Keratinocyte (primary cell): ENCODE data around the gene COPG1. TPM values are rescaled to one million over a fixed set of nuclear protein-coding genes. Genes with fewer than 3 reads are reported as not detected.
A peak's percentile ranks its signal among the peaks of the same experiment; 100 is the strongest.
"Not testable (repeated sequence)": the region's sequence is repeated elsewhere in the genome, so short reads cannot be mapped to it uniquely, and the experiment has no call there.

Experiments
- DNase-seq: peaks from one replicate; pipeline ENCODE4 v3.0.0-alpha.2; 2011; ENCODE audit warnings: low read depth, missing footprints, low spot score
- FAIRE-seq: peaks from 2 replicates; lab custom pipeline; 2011; peaks lifted over from hg19 to GRCh38; lab: Jason Lieb, UNC
- H2AFZ ChIP-seq: 2 replicates; pipeline ENCODE4 v1.6.0; 2012; ENCODE audit warnings: low read length, control low read depth, inconsistent platforms; ENCODE audit not compliant: control insufficient read depth
- H3K27ac ChIP-seq: 2 replicates; pipeline ENCODE4 v1.5.1; 2011; ENCODE audit warnings: low read length; ENCODE audit not compliant: control insufficient read depth, insufficient read depth
- H3K27me3 ChIP-seq: 3 replicates; pipeline ENCODE4 v1.6.0; 2011; ENCODE audit warnings: low read length; ENCODE audit not compliant: control insufficient read depth, insufficient read depth; ENCODE audit errors: extremely low read depth
- H3K36me3 ChIP-seq, 2 experiments: 2 replicates in 1 of 2; 3 replicates in 1 of 2; pipeline ENCODE4 v1.5.1; 2011; ENCODE audit warnings: low read length in 2 of 2, mild to moderate bottlenecking in 1 of 2; ENCODE audit not compliant: control insufficient read depth in 2 of 2, insufficient read depth in 2 of 2; ENCODE audit errors: extremely low read depth in 1 of 2
- H3K4me1 ChIP-seq: 3 replicates; pipeline ENCODE4 v1.5.1; 2011; ENCODE audit warnings: low read length; ENCODE audit not compliant: control insufficient read depth, insufficient read depth; ENCODE audit errors: extremely low read depth
- H3K4me2 ChIP-seq: 3 replicates; pipeline ENCODE4 v1.6.0; 2011; ENCODE audit warnings: low read depth, low read length; ENCODE audit not compliant: control insufficient read depth, insufficient read depth; ENCODE audit errors: extremely low read depth
- H3K4me3 ChIP-seq, 3 experiments: fragments of 200-600 bp in 1 of 3; sonication (generic) in 1 of 3; 2 replicates in 2 of 3; 3 replicates in 1 of 3; pipeline ENCODE4 v1.5.1; 2011 to 2016; ENCODE audit warnings: low read length in 3 of 3, mild to moderate bottlenecking in 3 of 3, control low read depth in 2 of 3, inconsistent platforms in 1 of 3, low read depth in 1 of 3, mixed read lengths in 1 of 3, mixed run types in 1 of 3, moderate library complexity in 1 of 3; ENCODE audit not compliant: control insufficient read depth in 2 of 3, insufficient read depth in 2 of 3; ENCODE audit errors: extremely low read depth in 1 of 3
- H3K79me2 ChIP-seq: 2 replicates; pipeline ENCODE4 v1.6.0; 2012; ENCODE audit warnings: low read length; ENCODE audit not compliant: control insufficient read depth, insufficient read depth
- H3K9ac ChIP-seq: 3 replicates; pipeline ENCODE4 v1.6.0; 2011; ENCODE audit warnings: low read length; ENCODE audit not compliant: control insufficient read depth, insufficient read depth; ENCODE audit errors: extremely low read depth
- H3K9me1 ChIP-seq: 3 replicates; pipeline ENCODE4 v1.6.0; 2011; ENCODE audit warnings: low read length; ENCODE audit not compliant: control insufficient read depth, insufficient read depth; ENCODE audit errors: extremely low read depth
- H3K9me3 ChIP-seq: 2 replicates; pipeline ENCODE4 v1.5.1; 2012; ENCODE audit warnings: low read depth, low read length; ENCODE audit not compliant: control insufficient read depth
- H4K20me1 ChIP-seq: 3 replicates; pipeline ENCODE4 v1.6.0; 2011; ENCODE audit warnings: low read length; ENCODE audit not compliant: control insufficient read depth, insufficient read depth; ENCODE audit errors: extremely low read depth
- CTCF ChIP-seq, 3 experiments: IDR thresholded peaks in 1 of 3; conservative IDR thresholded peaks in 1 of 3; optimal IDR thresholded peaks in 1 of 3; 2 replicates in 2 of 3; 3 replicates in 1 of 3; pipeline versions ENCODE3 to v1.5.1; 2011; ENCODE audit warnings: low read length in 3 of 3, mild to moderate bottlenecking in 3 of 3, moderate library complexity in 2 of 3, control low read depth in 1 of 3, inconsistent platforms in 1 of 3; ENCODE audit not compliant: insufficient read depth in 2 of 3; ENCODE audit errors: extremely low read depth in 1 of 3
- EZH2 ChIP-seq: IDR thresholded peaks from one replicate; pipeline ENCODE4 v1.6.1; 2012; ENCODE audit warnings: inconsistent platforms, mild to moderate bottlenecking, low read length, moderate library complexity
- dilution Hi-C: fragments of 300-500 bp; cut with MboI; formaldehyde crosslinking; loops from one replicate; pipeline ENCODE4 v1.7.0; 2020; ENCODE audit warnings: low sequenced_read_pairs; ENCODE audit not compliant: extremely low pct_ligation_motif_present
- polyA plus RNA-seq, 5 experiments: library from polyadenylated mRNA; depleted of rRNA in 3 of 5; stranded (reverse) in 3 of 5; stranded (forward) in 1 of 5; unstranded in 1 of 5; fragments of >200 nt; gene quantifications; 1 replicate in 1 of 5; 2 replicates in 3 of 5; 3 replicates in 1 of 5; pipeline versions ENCODE4 v1.2.1 to v1.2.3, GENCODE V29; 2011 to 2012; ENCODE audit warnings: missing spikeins in 2 of 5, low read depth in 1 of 5, low replicate concordance in 1 of 5

The COPG1 gene
- polyA plus RNA-seq, 1 donor (not counting 4 experiments of a cell fraction or from before 2014, with no cell fraction given): 65.5 TPM

GRCh38 chr3:129213238-129213637 lies 36.2 kb upstream of the COPG1 start:
- Histone ChIP-seq H3K36me3 (no peaks in the 10 kb centered on the region), H3K79me2 (no peaks in the 10 kb centered on the region), H3K9ac (no peak overlapping the region), H3K9me3 (no peaks in the 10 kb centered on the region), H3K4me3 (no peak overlapping the region), H3K4me2 (no peak overlapping the region), H3K27me3 (no peaks in the 10 kb centered on the region), H3K9me1 (no peaks in the 10 kb centered on the region), H3K4me1 (peaks cover 11% of the 10 kb centered on the region), H3K27ac (no peak overlapping the region), H4K20me1 (no peaks in the 10 kb centered on the region), H2AFZ (no peak overlapping the region)
- FAIRE-seq (no peak), DNase-seq (no peak)
- dilution Hi-C loops: no loop called here
- TF ChIP-seq EZH2: no peak
- no peak for TF ChIP-seq CTCF (optimal IDR thresholded peaks at IDR 0.05 in 1 of 3, IDR thresholded peaks at IDR 0.05 in 1 of 3, conservative IDR thresholded peaks at IDR 0.05 in 1 of 3; ENCODE audit: extremely low read depth in 1 of 3, insufficient read depth in 2 of 3, low read length in 3 of 3)

GRCh38 chr3:129218742-129219141 lies 30.7 kb upstream of the COPG1 start:
- Histone ChIP-seq H3K9me1 (no peaks in the 10 kb centered on the region), H3K27me3 (no peaks in the 10 kb centered on the region), H3K4me1 (no peaks in the 10 kb centered on the region), H3K79me2 (no peaks in the 10 kb centered on the region), H3K27ac (no peak overlapping the region), H3K9me3 (no peaks in the 10 kb centered on the region), H3K9ac (no peak overlapping the region), H3K4me3 (no peak overlapping the region), H2AFZ (no peak overlapping the region), H3K36me3 (no peaks in the 10 kb centered on the region), H3K4me2 (no peak overlapping the region), H4K20me1 (no peaks in the 10 kb centered on the region)
- FAIRE-seq (no peak), DNase-seq (no peak)
- TF ChIP-seq CTCF (optimal IDR thresholded peaks at IDR 0.05 in 1 of 3, IDR thresholded peaks at IDR 0.05 in 1 of 3, conservative IDR thresholded peaks at IDR 0.05 in 1 of 3; ENCODE audit: extremely low read depth in 1 of 3, insufficient read depth in 2 of 3, low read length in 3 of 3): no peak
- TF ChIP-seq EZH2: no peak
- dilution Hi-C loops: no loop called here

- H3K27ac ChIP-seq: peak overlapping the region; percentile 15
- H3K9me1 ChIP-seq, dilution Hi-C loops, H3K4me3 ChIP-seq, FAIRE-seq, H2AFZ ChIP-seq, H3K27me3 ChIP-seq, H4K20me1 ChIP-seq, H3K9me3 ChIP-seq, H3K4me2 ChIP-seq, H3K36me3 ChIP-seq, DNase-seq, H3K9ac ChIP-seq, H3K79me2 ChIP-seq: not testable (repeated sequence)
- peaks cover 31% of the 10 kb centered on the region for H3K4me1 ChIP-seq
Observed at GRCh38 chr3:129224387-129224786, 25.0 kb upstream of the COPG1 start.
